Loucy (cell line): ENCODE results near the gene TMEM178B.

Source experiments
- H2AFZ ChIP-seq: fragments of 200-600 bp; sonication (generic); 2 replicates; pipeline ENCODE4 v1.6.0; 2016; ENCODE audit warnings: antibody characterized with exemption, mild to moderate bottlenecking, low read length, moderate library complexity
- H3F3A ChIP-seq: fragments of 200-600 bp; 2 replicates; pipeline ENCODE4 v1.6.0; 2016; ENCODE audit warnings: antibody characterized with exemption, low read depth, mild to moderate bottlenecking
- H3K27me3 ChIP-seq: fragments of 200-600 bp; sonication (generic); 2 replicates; pipeline ENCODE4 v1.6.1; 2014; ENCODE audit warnings: low read length, mild to moderate bottlenecking; ENCODE audit not compliant: insufficient read depth, poor library complexity, severe bottlenecking
- H3K36me3 ChIP-seq: fragments of 200-600 bp; sonication (generic); 2 replicates; pipeline ENCODE4 v1.6.1; 2016; ENCODE audit warnings: low read length; ENCODE audit not compliant: insufficient read depth
- H3K4me1 ChIP-seq: fragments of 200-600 bp; sonication (generic); 2 replicates; pipeline ENCODE4 v1.5.1; 2014; ENCODE audit warnings: low read length, mild to moderate bottlenecking; ENCODE audit not compliant: insufficient read depth, poor library complexity, severe bottlenecking
- H3K4me2 ChIP-seq: fragments of 200-600 bp; sonication (generic); 2 replicates; pipeline ENCODE4 v1.6.0; 2014; ENCODE audit warnings: antibody characterized with exemption, low read length, low read depth, mild to moderate bottlenecking; ENCODE audit not compliant: poor library complexity, severe bottlenecking
- H3K4me3 ChIP-seq: fragments of 200-600 bp; sonication (generic); 2 replicates; pipeline ENCODE4 v1.5.1; 2014; ENCODE audit warnings: low read length, mild to moderate bottlenecking, mixed read lengths; ENCODE audit not compliant: poor library complexity, severe bottlenecking
- H3K79me2 ChIP-seq: fragments of 200-600 bp; sonication (generic); 2 replicates; pipeline ENCODE4 v1.6.1; 2014; ENCODE audit warnings: low read length; ENCODE audit not compliant: insufficient read depth
- H3K9ac ChIP-seq: fragments of 200-600 bp; sonication (generic); 2 replicates; pipeline ENCODE4 v1.6.0; 2014; ENCODE audit warnings: mild to moderate bottlenecking, low read depth, low read length, moderate library complexity; ENCODE audit not compliant: poor library complexity, severe bottlenecking
- H3K9me2 ChIP-seq: fragments of 200-600 bp; sonication (generic); replicated peaks from 2 replicates; pipeline ENCODE4 v1.6.1; 2016; ENCODE audit warnings: low read depth, low read length, mixed read lengths
- H3K9me3 ChIP-seq: fragments of 200-600 bp; sonication (generic); 2 replicates; pipeline ENCODE4 v1.6.1; 2014; ENCODE audit warnings: mild to moderate bottlenecking, antibody characterized with exemption, low read length, low read depth; ENCODE audit not compliant: insufficient read depth
- H4K20me1 ChIP-seq: fragments of 200-600 bp; sonication (generic); 2 replicates; pipeline ENCODE4 v1.6.0; 2014; ENCODE audit warnings: antibody characterized with exemption, low read length, mild to moderate bottlenecking; ENCODE audit not compliant: insufficient read depth, poor library complexity, severe bottlenecking
- CTCF ChIP-seq: fragments of 200-600 bp; sonication (generic); conservative IDR thresholded peaks from 2 replicates; pipeline ENCODE4 v1.5.1; 2014; ENCODE audit warnings: mild to moderate bottlenecking, antibody characterized with exemption, low read length
- EZH2phosphoT487 ChIP-seq: fragments of 200-600 bp; IDR thresholded peaks from 2 replicates; pipeline ENCODE4 v1.6.1; 2018; ENCODE audit warnings: antibody characterized with exemption, mild to moderate bottlenecking, moderate library complexity, borderline replicate concordance

The TMEM178B gene

GRCh38 chr7:141217938-141218337 is 144.1 kb downstream of the TMEM178B start:
- no peaks in the 10 kb centered on the region for H4K20me1 ChIP-seq
- H2AFZ ChIP-seq = no peak overlapping the region
- H3K4me1 ChIP-seq = no peaks in the 10 kb centered on the region
- H3K27me3 ChIP-seq = no peaks in the 10 kb centered on the region
- TF ChIP-seq EZH2phosphoT487 = no peak
- TF ChIP-seq CTCF = no peak
- no peaks in the 10 kb centered on the region for H3K9me3 ChIP-seq
- no peaks in the 10 kb centered on the region for H3K36me3 ChIP-seq
- no peak overlapping the region for H3K9ac ChIP-seq
- no peaks in the 10 kb centered on the region for H3F3A ChIP-seq
- H3K4me3 ChIP-seq = no peak overlapping the region
- H3K9me2 ChIP-seq = no peaks in the 10 kb centered on the region
- no peak overlapping the region for H3K4me2 ChIP-seq
- H3K79me2 ChIP-seq = no peaks in the 10 kb centered on the region

- Histone ChIP-seq H3K9me2 (no peaks in the 10 kb centered on the region), H3K4me2 (no peak overlapping the region), H3K9ac (no peak overlapping the region), H3K36me3 (no peaks in the 10 kb centered on the region), H3K4me3 (no peak overlapping the region), H4K20me1 (no peaks in the 10 kb centered on the region), H3K79me2 (no peaks in the 10 kb centered on the region), H3F3A (no peaks in the 10 kb centered on the region), H3K4me1 (no peaks in the 10 kb centered on the region), H3K9me3 (no peaks in the 10 kb centered on the region), H3K27me3 (no peaks in the 10 kb centered on the region), H2AFZ (no peak overlapping the region)
- TF ChIP-seq CTCF (no peak), EZH2phosphoT487 (no peak)
These were observed 145.1 kb downstream of the TMEM178B start for GRCh38 chr7:141218941-141219340.

- H3F3A ChIP-seq = no peaks in the 10 kb centered on the region
- H3K27me3 ChIP-seq = no peaks in the 10 kb centered on the region
- no peak overlapping the region for H3K4me3 ChIP-seq
- no peaks in the 10 kb centered on the region for H4K20me1 ChIP-seq
- H2AFZ ChIP-seq = no peak overlapping the region
- no peaks in the 10 kb centered on the region for H3K36me3 ChIP-seq
- H3K4me2 ChIP-seq = no peak overlapping the region
- H3K79me2 ChIP-seq = no peaks in the 10 kb centered on the region
- H3K4me1 ChIP-seq = no peaks in the 10 kb centered on the region
- TF ChIP-seq EZH2phosphoT487 (no peak), CTCF (peak; percentile 18; the same call in 1 of the 2 replicates)
- no peak overlapping the region for H3K9ac ChIP-seq
- H3K9me3 ChIP-seq = no peaks in the 10 kb centered on the region
- no peaks in the 10 kb centered on the region for H3K9me2 ChIP-seq
These were observed 146.5 kb downstream of the TMEM178B start for GRCh38 chr7:141220263-141220880.
